H9 (cell line): ENCODE data around the gene GAMT. TPM values are rescaled to one million over a fixed set of nuclear protein-coding genes. Genes with fewer than 3 reads are reported as not detected.

Experiments
- DNase-seq: peaks from one replicate; pipeline ENCODE4 v3.0.0-alpha.2; 2017
- H2AFZ ChIP-seq: one replicate; pipeline ENCODE4 v1.6.1; 2013; ENCODE audit warnings: mild to moderate bottlenecking, low read length, control low read depth, moderate library complexity
- H2AK5ac ChIP-seq: 2 replicates; pipeline ENCODE4 v1.6.1; 2013; ENCODE audit warnings: low read length, control low read depth, mixed read lengths; ENCODE audit not compliant: insufficient read length
- H2BK120ac ChIP-seq: one replicate; pipeline ENCODE4 v1.6.1; 2013; ENCODE audit warnings: low read depth, mild to moderate bottlenecking, low read length, control low read depth, inconsistent platforms; ENCODE audit not compliant: poor library complexity, severe bottlenecking
- H2BK12ac ChIP-seq: 2 replicates; pipeline ENCODE4 v1.6.1; 2013; ENCODE audit warnings: low read length, control low read depth, mixed read lengths, low read depth; ENCODE audit not compliant: insufficient read length
- H2BK15ac ChIP-seq: 2 replicates; pipeline ENCODE4 v1.6.1; 2013; ENCODE audit warnings: low read depth, low read length, control low read depth
- H2BK20ac ChIP-seq: one replicate; pipeline ENCODE4 v1.6.1; 2013; ENCODE audit warnings: low read depth, mild to moderate bottlenecking, low read length, control low read depth, inconsistent platforms; ENCODE audit not compliant: poor library complexity, severe bottlenecking
- H2BK5ac ChIP-seq: 2 replicates; pipeline ENCODE4 v1.6.1; 2013; ENCODE audit warnings: low read length, control low read depth, mixed read lengths; ENCODE audit not compliant: insufficient read length
- H3K14ac ChIP-seq: 2 replicates; pipeline ENCODE4 v1.6.1; 2013; ENCODE audit warnings: low read length, control low read depth; ENCODE audit not compliant: insufficient read depth
- H3K18ac ChIP-seq: 2 replicates; pipeline ENCODE4 v1.6.1; 2013; ENCODE audit warnings: low read depth, mild to moderate bottlenecking, mixed read lengths, low read length, control low read depth; ENCODE audit not compliant: insufficient read length
- H3K23ac ChIP-seq: 2 replicates; pipeline ENCODE4 v1.6.1; 2013; ENCODE audit warnings: low read length, control low read depth, mixed read lengths, low read depth; ENCODE audit not compliant: insufficient read length
- H3K23me2 ChIP-seq: 2 replicates; pipeline ENCODE4 v1.6.1; 2013; ENCODE audit warnings: low read depth, mild to moderate bottlenecking, mixed read lengths, low read length, control low read depth; ENCODE audit not compliant: insufficient read length, poor library complexity, severe bottlenecking
- H3K27ac ChIP-seq: 2 replicates; pipeline ENCODE4 v1.5.1; 2013; ENCODE audit warnings: low read length, control low read depth, mixed read lengths, low read depth; ENCODE audit not compliant: insufficient read length
- H3K27me3 ChIP-seq: 2 replicates; pipeline ENCODE4 v1.6.1; 2013; ENCODE audit warnings: low read length, control low read depth, inconsistent platforms; ENCODE audit not compliant: insufficient read depth
- H3K4ac ChIP-seq: 2 replicates; pipeline ENCODE4 v1.6.1; 2013; ENCODE audit warnings: low read depth, mild to moderate bottlenecking, control low read depth, inconsistent platforms, low read length, moderate library complexity
- H3K4me1 ChIP-seq: 2 replicates; pipeline ENCODE4 v1.6.1; 2013; ENCODE audit warnings: low read length, control low read depth, inconsistent platforms; ENCODE audit not compliant: insufficient read depth
- H3K4me2 ChIP-seq: 2 replicates; pipeline ENCODE4 v1.6.1; 2013; ENCODE audit warnings: low read length, control low read depth, mixed read lengths; ENCODE audit not compliant: insufficient read length, insufficient read depth
- H3K56ac ChIP-seq: 2 replicates; pipeline ENCODE4 v1.6.1; 2013; ENCODE audit warnings: low read depth, mild to moderate bottlenecking, mixed read lengths, low read length, control low read depth; ENCODE audit not compliant: insufficient read length
- H3K79me1 ChIP-seq: 2 replicates; pipeline ENCODE4 v1.6.1; 2013; ENCODE audit warnings: low read depth, mild to moderate bottlenecking, moderate library complexity, low read length, control low read depth, inconsistent platforms; ENCODE audit not compliant: insufficient read depth, poor library complexity, severe bottlenecking
- H3K79me2 ChIP-seq: 2 replicates; pipeline ENCODE4 v1.6.1; 2013; ENCODE audit warnings: low read length, control low read depth, inconsistent platforms; ENCODE audit not compliant: insufficient read depth
- H3K9ac ChIP-seq: 2 replicates; pipeline ENCODE4 v1.6.1; 2013; ENCODE audit warnings: low read length, control low read depth, mixed read lengths; ENCODE audit not compliant: insufficient read length; ENCODE audit errors: extremely low read depth
- H3K9me3 ChIP-seq: one replicate; pipeline ENCODE4 v1.6.1; 2013; ENCODE audit warnings: low read depth, low read length, inconsistent platforms; ENCODE audit not compliant: control insufficient read depth
- H3T11ph ChIP-seq: one replicate; pipeline ENCODE4 v1.6.1; 2013; ENCODE audit warnings: mild to moderate bottlenecking, low read length, control low read depth, inconsistent platforms
- H4K20me1 ChIP-seq: one replicate; pipeline ENCODE4 v1.6.1; 2013; ENCODE audit not compliant: control insufficient read depth, insufficient read length, insufficient read depth
- H4K5ac ChIP-seq: 2 replicates; pipeline ENCODE4 v1.6.1; 2013; ENCODE audit warnings: low read depth, mild to moderate bottlenecking, mixed read lengths, low read length, control low read depth; ENCODE audit not compliant: insufficient read length
- H4K8ac ChIP-seq: replicated peaks from 2 replicates; pipeline ENCODE4 v1.6.1; 2013; ENCODE audit warnings: low read length, control low read depth, mixed read lengths, low read depth; ENCODE audit not compliant: insufficient read length
- H4K91ac ChIP-seq: 2 replicates; pipeline ENCODE4 v1.6.1; 2013; ENCODE audit warnings: low read depth, mild to moderate bottlenecking, moderate library complexity, mixed read lengths, low read length, control low read depth; ENCODE audit not compliant: insufficient read length
- H3K27ac Mint-ChIP-seq, 3 experiments: 2 replicates in 2 of 3; 3 replicates in 1 of 3; pipeline ENCODE4 v1.8.0; 2020 to 2021; ENCODE audit warnings: mixed read lengths in 3 of 3, mild to moderate bottlenecking in 1 of 3, moderate library complexity in 1 of 3
- H3K27me3 Mint-ChIP-seq: 2 replicates; pipeline ENCODE4 v1.8.0; 2021; ENCODE audit warnings: low read depth, mild to moderate bottlenecking, moderate library complexity, mixed read lengths
- H3K36me3 Mint-ChIP-seq, 3 experiments: 2 replicates in 2 of 3; 3 replicates in 1 of 3; pipeline ENCODE4 v1.8.0; 2020 to 2021; ENCODE audit warnings: low read depth in 3 of 3, mixed read lengths in 3 of 3; ENCODE audit not compliant: insufficient read depth in 1 of 3
- H3K4me1 Mint-ChIP-seq, 2 experiments: 2 replicates each; pipeline ENCODE4 v1.8.0; 2020; ENCODE audit warnings: mixed read lengths in 2 of 2
- H3K4me3 Mint-ChIP-seq, 2 experiments: 2 replicates in 1 of 2; 3 replicates in 1 of 2; pipeline ENCODE4 v1.8.0; 2020 to 2021; ENCODE audit warnings: mild to moderate bottlenecking in 2 of 2, mixed read lengths in 2 of 2, moderate library complexity in 1 of 2
- H3K9me3 Mint-ChIP-seq, 2 experiments: 2 replicates in 1 of 2; 3 replicates in 1 of 2; pipeline ENCODE4 v1.8.0; 2020; ENCODE audit warnings: mild to moderate bottlenecking in 2 of 2, mixed read lengths in 2 of 2, moderate library complexity in 1 of 2
- WGBS: extraction: QIAGEN DNeasy Blood & Tissue Kit; methylation state at CpG from one replicate; pipeline ENCODE4 v1.1.7; 2013; ENCODE audit warnings: missing lambda C conversion rate, low lambda C conversion rate, mixed read lengths; ENCODE audit not compliant: insufficient read length; ENCODE audit errors: extremely low coverage; 5-methylcytosine and 5-hydroxymethylcytosine counted together
- total RNA-seq: library from RNA; stranded (reverse); gene quantifications from 2 replicates; pipeline ENCODE4 v1.2.1, GENCODE V29; 2021
- TF ChIP-seq, protein P1 (sequence below): fragments of 200-600 bp; sonication (generic); conservative IDR thresholded peaks from 3 replicates; pipeline ENCODE4 v1.8.0; 2021; ENCODE audit warnings: antibody characterized with exemption, mild to moderate bottlenecking

Gene GAMT
- total RNA-seq, 1 experiment from 2014 or later = 26.6 TPM

GRCh38 chr19:1360126-1360817, 41.1 kb downstream of the GAMT start:
- Histone ChIP-seq H3K4me1 (no peaks in the 10 kb centered on the region), H2BK5ac (no peak overlapping the region), H2AK5ac (no peak overlapping the region), H2BK120ac (no peak overlapping the region), H3K9ac (no peak overlapping the region), H3K27me3 (no peaks in the 10 kb centered on the region), H3K79me1 (no peaks in the 10 kb centered on the region), H3K4ac (no peak overlapping the region), H3K27ac (no peak overlapping the region), H4K91ac (no peak overlapping the region), H2BK15ac (no peak overlapping the region), H3K23ac (no peak overlapping the region), H3T11ph (no peak overlapping the region), H4K5ac (no peak overlapping the region), H2BK20ac (no peak overlapping the region), H3K14ac (no peak overlapping the region), H3K79me2 (no peaks in the 10 kb centered on the region), H4K8ac (no peak overlapping the region), H3K9me3 (no peaks in the 10 kb centered on the region), H3K18ac (no peak overlapping the region), H3K4me2 (no peak overlapping the region), H3K56ac (no peak overlapping the region), H2AFZ (no peak overlapping the region), H4K20me1 (peaks cover 2% of the 10 kb centered on the region), H2BK12ac (no peak overlapping the region), H3K23me2 (peaks cover 11% of the 10 kb centered on the region)
- peaks cover 49 to 62% of the 10 kb centered on the region in 2 experiments for H3K4me1 Mint-ChIP-seq
- DNase-seq = no peak
- H3K27me3 Mint-ChIP-seq = peaks cover 1% of the 10 kb centered on the region; the same call in 1 of the 2 replicates
- WGBS = no CpG with 5 or more reads among the region's 30 CpGs
- peak overlapping the region in 1 of 3 experiments; percentile 34; a peak in 1 of 7 replicates for H3K27ac Mint-ChIP-seq
- peaks cover 27 to 90% (median 83%) of the 10 kb centered on the region in 3 experiments for H3K36me3 Mint-ChIP-seq
- no peak overlapping the region for H3K4me3 Mint-ChIP-seq
- TF ChIP-seq, protein P1, sequence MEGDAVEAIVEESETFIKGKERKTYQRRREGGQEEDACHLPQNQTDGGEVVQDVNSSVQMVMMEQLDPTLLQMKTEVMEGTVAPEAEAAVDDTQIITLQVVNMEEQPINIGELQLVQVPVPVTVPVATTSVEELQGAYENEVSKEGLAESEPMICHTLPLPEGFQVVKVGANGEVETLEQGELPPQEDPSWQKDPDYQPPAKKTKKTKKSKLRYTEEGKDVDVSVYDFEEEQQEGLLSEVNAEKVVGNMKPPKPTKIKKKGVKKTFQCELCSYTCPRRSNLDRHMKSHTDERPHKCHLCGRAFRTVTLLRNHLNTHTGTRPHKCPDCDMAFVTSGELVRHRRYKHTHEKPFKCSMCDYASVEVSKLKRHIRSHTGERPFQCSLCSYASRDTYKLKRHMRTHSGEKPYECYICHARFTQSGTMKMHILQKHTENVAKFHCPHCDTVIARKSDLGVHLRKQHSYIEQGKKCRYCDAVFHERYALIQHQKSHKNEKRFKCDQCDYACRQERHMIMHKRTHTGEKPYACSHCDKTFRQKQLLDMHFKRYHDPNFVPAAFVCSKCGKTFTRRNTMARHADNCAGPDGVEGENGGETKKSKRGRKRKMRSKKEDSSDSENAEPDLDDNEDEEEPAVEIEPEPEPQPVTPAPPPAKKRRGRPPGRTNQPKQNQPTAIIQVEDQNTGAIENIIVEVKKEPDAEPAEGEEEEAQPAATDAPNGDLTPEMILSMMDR = no peak
- no peaks in the 10 kb centered on the region for H3K9me3 Mint-ChIP-seq
